Head of caudate nucleus (tissue), 42 donors: Measurements from ENCODE around the gene KDM4D.

ENCODE experiments used
- DNase-seq, 42 donors: peaks; one replicate each; pipeline versions ENCODE4 v3.0.0 to v3.0.0-alpha.2; 2020 to 2021; ENCODE audit warnings: mixed read lengths in 7 of 42
- intact Hi-C: fragments of 100-400 bp; cut with DNase I; formaldehyde crosslinking; loops from one replicate; pipeline ENCODE4 v1.15.0; 2022

The KDM4D gene

DNA sequence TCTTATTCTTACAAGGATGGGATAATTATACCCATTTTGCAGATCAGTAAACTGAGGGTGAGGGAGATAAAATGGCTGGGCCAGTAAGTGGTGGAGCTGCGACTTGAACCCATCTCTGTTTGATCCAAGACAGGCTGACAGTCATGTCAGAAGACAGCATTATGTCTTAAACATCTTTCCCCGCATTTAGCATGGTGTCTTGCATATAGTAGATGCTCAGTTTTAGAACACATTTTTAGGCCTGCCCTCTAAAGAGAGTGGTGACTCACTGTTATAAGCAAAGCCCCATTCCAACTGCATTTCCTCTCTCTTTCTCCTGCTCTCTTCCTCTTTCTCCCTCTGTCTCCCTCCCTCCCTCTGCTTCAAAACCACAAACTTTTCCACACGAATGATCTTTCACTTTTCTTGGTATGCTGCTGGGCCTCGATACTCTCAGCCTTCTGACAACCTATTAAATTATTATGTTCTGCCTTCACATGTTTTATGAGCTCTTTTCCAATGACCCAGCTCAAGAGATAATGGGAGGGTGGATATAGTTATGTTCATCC, 25.4 kb upstream of the KDM4D start:
- intact Hi-C loops: no loop called here
- DNase-seq: no peak

DNA sequence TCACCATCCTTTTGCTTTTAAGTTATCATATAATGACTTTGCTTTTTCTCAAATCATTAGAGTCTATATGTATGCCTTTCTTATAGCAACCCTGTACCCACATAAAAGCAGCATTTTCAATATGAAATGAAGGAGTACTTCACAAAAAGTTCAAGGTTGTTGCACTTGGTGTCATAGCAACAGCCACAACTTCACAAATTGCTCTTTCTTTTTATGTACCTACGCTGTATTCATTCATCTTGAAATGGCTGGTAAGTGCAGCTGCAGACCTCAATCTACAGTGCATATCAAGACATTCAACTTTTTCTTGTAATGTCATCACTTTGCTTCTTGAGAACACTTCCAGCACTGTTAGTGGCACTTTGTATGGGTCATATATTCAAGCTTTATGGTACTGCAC, 18.8 kb upstream of the KDM4D start:
- intact Hi-C loops: no loop called here
- no peak for DNase-seq

DNA sequence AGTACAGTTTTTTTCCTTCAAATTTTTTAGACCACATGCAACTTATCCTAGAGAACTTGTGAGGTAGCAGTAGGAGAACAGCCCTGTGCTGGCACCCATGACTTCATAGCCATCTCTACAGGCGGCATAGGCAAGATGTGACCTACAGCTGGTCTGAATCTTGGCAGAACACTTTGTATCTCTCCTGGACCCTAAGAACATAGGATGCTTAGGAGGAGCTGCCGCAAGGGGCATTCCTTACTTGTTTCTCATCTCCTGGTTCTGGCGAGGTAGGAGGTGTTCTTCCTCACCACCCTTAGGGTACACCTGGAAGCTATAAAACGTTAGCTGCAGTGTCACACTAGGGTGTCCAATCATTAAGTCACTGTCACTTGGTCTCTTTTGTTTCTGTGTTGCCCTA, 16.5 kb upstream of the KDM4D start:
- intact Hi-C loops: no loop called here
- no peak for DNase-seq

DNA sequence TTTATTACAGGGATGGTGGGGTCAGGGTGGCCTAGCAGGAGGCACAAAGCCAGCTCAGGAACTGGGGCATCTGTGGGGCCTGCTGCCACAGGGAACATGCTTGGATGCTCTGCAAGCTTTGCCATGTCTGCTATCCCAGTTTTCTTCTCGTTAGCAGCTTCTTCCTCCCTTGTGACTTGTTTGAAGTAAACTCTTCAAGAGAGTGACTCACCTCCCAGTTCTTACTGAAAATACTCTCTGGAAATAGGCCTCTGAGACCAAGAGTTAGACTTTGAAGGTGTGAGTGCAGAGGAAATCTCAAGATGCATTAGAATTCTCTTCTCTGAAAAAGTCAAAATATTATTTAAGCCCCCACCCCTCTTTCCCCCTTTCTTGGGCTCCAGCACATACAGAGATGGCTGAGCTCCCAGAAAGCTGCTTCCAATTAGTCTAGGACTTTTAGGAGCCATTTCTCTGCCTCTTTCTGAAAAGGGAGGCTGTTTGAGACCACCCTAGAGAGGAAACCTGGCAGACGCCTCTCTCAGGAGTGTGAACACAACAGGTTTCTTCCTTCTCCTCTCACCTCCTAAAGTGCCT, 15.3 kb upstream of the KDM4D start:
- DNase-seq: peak in 1 of 42 donors; percentile 9
- intact Hi-C loops: no loop called here

DNA sequence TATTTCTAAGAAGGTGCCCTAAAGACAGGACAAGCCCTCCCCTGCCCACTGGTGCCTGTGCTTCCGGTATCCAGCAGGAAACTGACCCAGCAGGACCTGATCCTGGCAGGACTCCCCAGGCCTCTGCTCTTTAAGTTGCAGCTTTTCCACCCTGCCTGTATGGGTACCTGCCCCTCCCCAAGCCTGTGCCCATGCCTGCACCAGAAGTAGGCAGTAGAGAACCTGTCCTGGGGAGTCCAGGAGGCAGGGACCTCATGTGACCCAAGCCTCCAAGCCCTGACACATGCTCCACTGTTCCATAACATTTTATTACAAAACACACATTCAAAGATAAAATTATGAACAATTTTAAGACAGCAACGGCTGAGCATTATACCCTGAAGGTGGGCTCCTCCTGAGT, 14.3 kb upstream of the KDM4D start:
- DNase-seq: no peak
- intact Hi-C loops: no loop called here

DNA sequence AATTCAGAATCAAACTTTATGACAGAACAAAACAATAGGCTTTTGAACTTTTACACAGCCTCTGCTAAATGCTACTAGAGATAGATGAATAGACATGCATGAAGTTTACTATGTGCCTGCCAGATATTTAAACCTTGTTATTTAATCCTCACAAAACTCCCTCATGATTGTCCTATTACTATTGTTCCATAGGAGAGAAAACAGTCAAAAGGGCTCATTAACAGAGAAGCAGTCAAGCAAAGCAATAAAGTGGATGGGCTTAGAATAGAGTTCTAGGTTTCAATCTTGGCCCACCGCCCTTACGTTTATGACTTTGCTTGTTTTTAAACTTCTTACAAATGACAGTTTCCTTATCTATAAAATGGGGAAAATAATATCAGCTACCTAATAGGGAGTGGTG, 13.0 kb upstream of the KDM4D start:
- no peak for DNase-seq
- intact Hi-C loops: no loop called here

DNA sequence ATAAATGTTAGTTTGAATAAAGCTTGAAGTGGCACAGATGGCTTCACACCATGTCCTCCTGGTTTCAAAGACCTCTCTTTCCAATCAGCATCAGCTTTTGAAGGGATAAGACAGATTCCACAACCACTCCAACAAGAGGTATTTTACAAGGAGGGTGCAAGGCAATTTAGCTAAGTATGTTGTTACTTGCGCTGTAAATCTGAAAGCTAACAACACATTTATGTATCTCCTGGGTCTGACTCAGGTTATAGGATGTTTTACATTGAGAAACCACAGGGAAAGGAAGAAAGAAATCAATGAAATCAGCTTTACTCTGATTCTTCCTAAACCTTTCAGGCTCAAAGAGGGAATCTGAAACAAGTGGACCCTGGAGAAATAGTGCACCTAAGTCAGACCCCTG, 12.3 kb upstream of the KDM4D start:
- intact Hi-C loops: no loop called here
- DNase-seq: no peak

DNA sequence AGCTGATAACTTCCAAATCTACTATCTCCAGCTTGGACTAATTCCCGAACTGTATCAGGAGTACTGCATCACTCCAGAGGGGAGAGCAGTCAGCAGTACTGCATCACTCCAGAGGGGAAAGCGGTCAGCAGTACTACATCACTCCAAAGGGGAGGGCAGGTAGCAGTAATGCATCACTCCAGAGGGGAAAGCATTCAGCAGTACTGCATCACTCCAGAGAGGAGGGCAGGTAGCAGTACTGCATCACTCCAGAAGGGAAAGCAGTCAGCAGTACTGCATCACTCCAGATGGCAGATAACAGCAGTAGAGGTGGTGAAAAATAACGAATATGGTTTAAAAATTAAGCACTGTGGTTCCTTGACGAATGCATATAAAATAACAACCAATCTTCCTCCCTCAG, 8.6 kb upstream of the KDM4D start:
- intact Hi-C loops: no loop called here
- DNase-seq: no peak

DNA sequence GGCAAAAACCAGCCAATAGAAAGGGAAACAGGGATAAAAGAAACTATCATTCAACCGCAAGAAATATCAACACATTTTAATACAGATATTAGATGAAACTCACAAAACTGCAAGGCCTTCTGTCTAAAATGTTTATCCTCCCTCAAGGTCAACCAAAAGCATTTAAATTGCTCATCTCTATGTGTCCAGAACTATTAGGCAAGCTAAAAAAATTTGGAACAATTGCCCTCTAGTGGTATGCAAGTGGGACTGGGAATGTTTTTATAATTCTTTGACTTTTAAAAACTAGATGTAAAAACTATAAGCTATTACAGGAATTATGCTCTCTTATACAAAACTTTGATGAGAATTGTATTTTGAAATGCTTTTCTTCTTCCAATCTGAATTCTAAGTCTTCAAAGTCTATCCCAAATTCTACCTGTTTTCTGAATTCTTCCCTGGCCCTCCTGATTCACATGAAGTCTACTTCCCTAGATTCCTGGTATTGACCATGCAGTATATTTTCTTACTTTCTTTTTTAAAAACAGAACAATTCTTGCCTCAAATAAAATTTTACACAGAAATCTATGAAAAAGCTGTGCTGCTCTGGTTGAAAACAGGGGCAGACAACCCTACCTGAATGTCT, 5.1 kb upstream of the KDM4D start:
- intact Hi-C loops: no loop called here
- no peak for DNase-seq

DNA sequence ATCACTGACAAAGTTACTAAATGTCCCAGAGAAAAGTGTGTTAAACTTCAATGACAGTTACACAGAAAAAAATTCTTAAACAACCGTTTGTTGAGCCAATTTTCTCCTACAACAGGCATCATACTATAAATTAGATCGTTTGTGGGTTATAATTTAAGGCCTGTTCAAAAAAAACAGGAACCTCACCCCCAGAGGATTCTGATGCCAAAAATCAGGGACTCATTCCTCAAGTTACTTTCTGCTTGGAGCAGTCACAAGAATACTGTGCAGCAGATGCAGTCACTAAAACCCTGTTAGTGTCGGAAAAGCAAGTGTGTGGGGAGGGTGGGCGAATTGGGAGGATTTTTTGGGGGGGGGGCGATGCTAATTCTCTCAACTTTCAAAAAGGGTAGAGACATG, 810 bp upstream of the KDM4D start:
- DNase-seq: no peak
- intact Hi-C loops: loop anchor here (5.0 to 10.0 kb wide), 3 partner anchors 92 to 792 kb away; partner anchors contain the start of gene SRSF8

DNA sequence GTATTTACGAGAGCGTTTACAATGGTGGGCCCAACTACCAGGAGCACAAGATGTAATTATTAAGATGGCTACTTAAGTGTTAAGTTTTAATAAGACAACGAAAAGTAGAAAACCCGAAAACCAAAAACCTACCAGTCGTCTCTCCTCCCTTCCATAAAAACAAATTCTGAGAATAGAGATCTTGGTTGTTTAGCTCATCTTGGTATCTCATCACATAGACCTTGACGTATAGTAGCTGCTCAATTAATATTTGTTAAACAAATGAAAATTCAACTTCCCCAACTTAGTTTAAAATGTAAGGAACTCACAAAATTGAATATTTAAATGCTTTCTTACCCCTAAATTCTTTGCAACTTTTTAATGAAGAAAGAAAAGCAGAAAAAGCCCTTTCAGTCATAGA, 669 bp downstream of the KDM4D start:
- DNase-seq: no peak
- intact Hi-C loops: loop anchor here (5.0 to 10.0 kb wide), 3 partner anchors 91 to 791 kb away; partner anchors contain the start of gene SRSF8

DNA sequence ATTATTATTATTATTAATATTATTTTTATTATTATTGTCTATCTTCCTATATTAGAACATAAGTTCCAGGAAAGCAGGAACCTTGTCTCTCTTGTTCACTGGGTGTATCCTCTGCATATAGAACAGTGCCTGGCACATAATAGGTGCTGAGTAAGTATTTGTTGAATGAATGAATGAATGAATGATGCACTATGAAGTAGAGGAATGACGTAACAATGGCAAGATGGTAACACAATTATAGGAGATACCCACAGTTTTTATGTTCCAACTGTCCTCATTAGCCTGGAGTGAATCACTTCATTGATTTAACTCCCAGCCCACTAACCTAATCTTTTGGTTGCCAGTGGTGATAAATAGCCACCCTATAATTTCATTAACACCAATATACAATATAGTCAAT, 2.1 kb downstream of the KDM4D start:
- intact Hi-C loops: loop anchor here (10.0 kb wide), 2 partner anchors 89 to 789 kb away; partner anchors contain the start of gene SRSF8
- no peak for DNase-seq

DNA sequence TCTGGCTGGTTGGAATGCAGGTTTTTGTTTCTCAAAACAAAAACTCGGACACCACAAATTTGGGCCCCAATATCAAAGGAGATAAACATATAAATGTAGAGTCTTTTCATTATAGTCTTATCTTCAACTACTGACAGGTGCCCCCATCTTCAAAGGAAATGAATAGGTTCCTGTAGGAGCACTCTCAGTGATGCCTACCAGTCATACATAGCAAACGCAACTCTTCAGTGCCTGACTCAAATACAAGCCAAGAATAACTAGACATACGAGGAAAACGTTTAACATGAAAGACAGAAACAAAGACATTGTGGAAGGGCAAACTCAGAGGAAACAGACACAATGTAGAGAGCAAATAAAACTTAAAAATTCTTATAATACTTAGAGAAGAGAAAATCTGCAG, 13.9 kb downstream of the KDM4D start:
- intact Hi-C loops: no loop called here
- no peak for DNase-seq

DNA sequence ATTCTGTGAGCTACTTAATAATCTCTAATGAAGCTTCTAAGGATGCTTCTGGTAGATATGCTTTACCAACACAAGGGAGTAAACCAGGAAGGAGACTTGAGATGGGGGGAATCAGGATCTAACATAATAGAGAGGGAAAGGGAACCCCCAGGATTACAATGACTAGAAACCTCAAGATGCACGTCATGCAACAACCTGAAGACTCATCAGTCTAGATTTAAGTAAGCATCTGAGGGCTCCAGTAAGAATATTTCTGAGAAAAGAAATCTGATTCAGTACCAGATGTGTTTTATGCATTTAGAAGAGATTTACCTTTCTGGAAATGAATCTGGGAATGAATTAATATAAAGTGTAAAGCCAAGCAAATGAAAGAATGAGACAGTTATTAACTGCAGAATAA, 15.2 kb downstream of the KDM4D start:
- intact Hi-C loops: no loop called here
- no peak for DNase-seq

DNA sequence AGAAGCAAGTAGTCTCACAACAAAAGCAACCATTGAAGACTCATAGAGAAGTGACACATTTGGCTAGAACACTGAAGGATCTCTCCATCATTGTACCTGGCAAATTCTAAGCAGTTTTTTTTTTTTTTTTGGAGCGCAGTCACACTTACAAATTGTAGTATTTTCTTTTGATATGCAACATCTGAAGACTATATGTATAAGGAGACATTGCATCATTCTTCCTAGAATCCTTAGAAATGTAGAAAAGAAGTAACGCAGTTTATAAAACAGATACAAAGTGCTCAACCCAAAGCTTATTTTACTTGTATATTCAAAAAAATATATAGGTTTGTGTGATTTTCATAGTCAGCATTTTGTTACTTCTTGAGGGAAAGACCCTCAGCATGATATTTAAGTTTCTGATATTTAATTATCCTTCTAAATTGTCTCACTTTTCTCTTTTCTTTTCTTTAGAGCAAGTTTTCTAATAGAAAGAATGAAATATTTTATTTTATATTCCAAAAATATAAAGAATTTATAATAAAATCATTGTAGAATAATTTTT, 20.0 kb downstream of the KDM4D start:
- no peak for DNase-seq
- intact Hi-C loops: no loop called here

DNA sequence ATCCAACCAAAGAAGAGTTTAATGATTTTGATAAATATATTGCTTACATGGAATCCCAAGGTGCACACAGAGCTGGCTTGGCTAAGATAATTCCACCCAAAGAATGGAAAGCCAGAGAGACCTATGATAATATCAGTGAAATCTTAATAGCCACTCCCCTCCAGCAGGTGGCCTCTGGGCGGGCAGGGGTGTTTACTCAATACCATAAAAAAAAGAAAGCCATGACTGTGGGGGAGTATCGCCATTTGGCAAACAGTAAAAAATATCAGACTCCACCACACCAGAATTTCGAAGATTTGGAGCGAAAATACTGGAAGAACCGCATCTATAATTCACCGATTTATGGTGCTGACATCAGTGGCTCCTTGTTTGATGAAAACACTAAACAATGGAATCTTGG, 23.9 kb downstream of the KDM4D start:
- intact Hi-C loops: no loop called here
- no peak for DNase-seq

DNA sequence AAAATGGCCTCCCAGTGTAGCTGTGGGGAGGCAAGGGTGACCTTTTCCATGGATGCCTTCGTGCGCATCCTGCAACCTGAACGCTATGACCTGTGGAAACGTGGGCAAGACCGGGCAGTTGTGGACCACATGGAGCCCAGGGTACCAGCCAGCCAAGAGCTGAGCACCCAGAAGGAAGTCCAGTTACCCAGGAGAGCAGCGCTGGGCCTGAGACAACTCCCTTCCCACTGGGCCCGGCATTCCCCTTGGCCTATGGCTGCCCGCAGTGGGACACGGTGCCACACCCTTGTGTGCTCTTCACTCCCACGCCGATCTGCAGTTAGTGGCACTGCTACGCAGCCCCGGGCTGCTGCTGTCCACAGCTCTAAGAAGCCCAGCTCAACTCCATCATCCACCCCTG, 24.8 kb downstream of the KDM4D start:
- intact Hi-C loops: no loop called here
- no peak for DNase-seq

DNA sequence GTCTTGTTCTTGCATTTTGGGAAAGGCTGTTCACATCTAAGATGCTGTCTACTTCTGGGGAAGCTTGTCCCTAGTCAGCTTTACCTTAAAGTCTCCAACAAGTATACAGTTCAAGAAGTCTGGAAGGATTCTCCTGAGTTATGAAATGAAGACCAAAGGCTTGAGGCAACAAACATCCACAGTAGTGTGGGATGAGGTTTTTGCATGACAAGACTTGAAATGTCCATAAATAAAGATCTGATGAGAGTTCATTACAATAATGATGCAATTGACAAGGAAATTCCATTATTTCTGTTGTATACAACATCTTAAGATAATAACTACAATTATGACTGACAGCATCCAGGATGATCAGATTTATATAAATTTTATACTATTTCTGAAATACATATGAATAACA, 30.2 kb downstream of the KDM4D start:
- DNase-seq: no peak
- intact Hi-C loops: no loop called here

DNA sequence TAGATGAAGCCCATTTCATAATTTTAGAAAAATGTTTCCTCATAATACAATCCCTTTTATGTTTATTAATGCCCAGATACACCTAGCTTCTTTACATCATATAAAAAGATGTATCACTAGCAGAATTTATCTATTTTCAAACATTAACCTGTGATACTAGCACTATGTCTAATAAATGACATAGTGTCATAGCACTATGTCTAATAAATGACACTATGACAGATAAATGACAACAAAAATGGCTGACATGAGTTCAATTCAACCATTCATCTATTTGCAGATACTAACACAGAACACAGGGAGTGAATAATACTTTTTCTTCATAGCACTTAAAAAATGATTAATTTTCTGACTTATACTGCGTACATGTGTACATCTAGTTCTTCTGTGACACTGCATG, 32.1 kb downstream of the KDM4D start:
- intact Hi-C loops: no loop called here
- DNase-seq: no peak

DNA sequence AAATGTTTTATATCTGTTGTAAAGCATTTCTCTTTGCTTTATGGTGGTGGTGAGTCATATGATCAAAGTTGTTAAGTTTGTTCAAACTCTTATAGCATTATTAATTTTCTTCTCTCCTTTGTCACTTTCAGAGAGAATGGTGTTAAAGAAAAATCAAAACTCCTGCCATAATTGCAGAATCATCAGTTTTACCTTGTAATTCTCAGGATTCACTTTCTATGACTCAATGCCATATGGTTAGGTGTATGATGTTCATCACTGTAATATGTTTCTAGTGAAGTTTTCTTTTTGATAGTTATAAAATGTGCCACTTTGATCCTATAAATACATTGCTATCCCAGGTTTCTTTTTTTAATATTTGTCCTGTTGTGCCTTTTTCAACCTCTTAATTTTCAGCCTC, 37.9 kb downstream of the KDM4D start:
- no peak for DNase-seq
- intact Hi-C loops: no loop called here
